Measurements from ENCODE around the gene TSHZ2. TPM values are rescaled to one million over a fixed set of nuclear protein-coding genes. Genes with fewer than 3 reads are reported as not detected.

TSHZ2 gene
- total and polyA plus RNA-seq, 2 donors (not counting 1 experiment from before 2014, with no cell fraction given) = 1.00 to 5.7 TPM

DNA sequence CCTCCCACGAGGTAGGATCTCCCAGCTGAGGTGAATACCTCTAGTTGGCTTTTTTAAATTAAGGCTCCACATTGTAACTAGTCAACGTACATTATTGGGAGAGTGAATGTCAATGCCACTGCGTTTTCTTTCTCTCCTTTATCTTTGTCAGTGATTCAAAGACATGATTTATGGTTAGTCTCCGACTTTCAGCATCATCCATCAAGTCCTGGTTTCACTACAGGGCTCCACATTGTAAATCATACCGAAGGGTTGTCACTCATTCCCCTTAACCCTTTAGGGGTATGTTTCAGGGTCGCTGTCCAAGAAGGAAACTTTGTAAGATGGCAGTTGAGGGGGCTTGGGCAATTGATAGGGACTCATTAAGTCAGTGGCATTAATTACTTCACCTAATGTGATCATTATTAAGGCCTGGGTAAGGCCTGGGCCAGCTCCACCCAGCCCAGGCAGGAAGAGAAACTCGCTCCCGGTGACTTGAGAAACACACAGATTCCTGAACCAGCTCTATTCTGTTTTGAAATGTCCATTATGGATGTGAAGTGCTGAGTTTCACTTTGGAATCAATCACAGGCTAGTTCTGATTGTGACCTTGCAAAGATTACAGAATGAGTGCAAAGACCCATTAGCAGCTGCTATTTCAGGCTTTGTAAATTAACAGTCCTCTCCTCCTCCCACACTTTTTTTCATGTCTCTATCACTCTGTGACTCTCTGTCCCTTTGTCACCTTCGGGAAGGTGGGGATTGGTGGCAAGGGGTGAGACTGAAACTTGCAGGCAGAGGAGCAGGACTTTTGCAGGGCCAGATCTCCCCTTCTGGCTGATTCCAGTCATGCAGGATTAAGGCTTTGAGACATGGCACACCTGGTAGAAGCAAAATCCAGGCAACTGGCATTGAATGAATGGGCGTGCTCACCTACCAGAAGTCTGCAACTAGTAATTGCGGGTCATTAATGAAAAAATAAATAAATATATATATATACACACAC, 222.4 kb downstream of the TSHZ2 start:
- Histone ChIP-seq H3K79me2 (ENCODE audit: control insufficient read depth, insufficient read depth, low read length) (no peaks in the 10 kb centered on the region), H3K27ac (ENCODE audit: low read length in 2 of 2) (no peak overlapping the region), H3K9ac (ENCODE audit: low read length) (no peak overlapping the region), H3K9me3 (ENCODE audit: control extremely low read depth in 1 of 3, control insufficient read depth in 2 of 3, insufficient read depth in 1 of 3, low read length in 2 of 3) (no peaks in the 10 kb centered on the region), H3K4me1 (ENCODE audit: control insufficient read depth in 2 of 2, insufficient read depth in 2 of 2, low read length in 2 of 2) (no peaks in the 10 kb centered on the region), H4K20me1 (ENCODE audit: control insufficient read depth, insufficient read depth, low read length, poor library complexity, severe bottlenecking) (no peaks in the 10 kb centered on the region), H3K4me3 (ENCODE audit: control extremely low read depth in 1 of 5, extremely low read depth in 1 of 5, insufficient read depth in 1 of 5, low read depth in 2 of 5, low read length in 4 of 5) (no peak overlapping the region), H2AFZ (ENCODE audit: insufficient read depth, low read depth, low read length, poor library complexity, severe bottlenecking) (no peak overlapping the region), H3K27me3 (replicated peaks in 1 of 4; ENCODE audit: control extremely low read depth in 1 of 4, control insufficient read depth in 3 of 4, insufficient read depth in 4 of 4, low read length in 3 of 4) (peaks cover 0 to 3% (median 0%) of the 10 kb centered on the region in 4 experiments), H3K4me2 (replicated peaks; ENCODE audit: low read depth, low read length, poor library complexity, severe bottlenecking) (no peak overlapping the region), H3K36me3 (replicated peaks in 1 of 2; ENCODE audit: control extremely low read depth in 1 of 2, control insufficient read depth in 1 of 2, extremely low read depth in 1 of 2, insufficient read depth in 2 of 2, low read length in 1 of 2) (no peaks in the 10 kb centered on the region)
- Mint-ChIP-seq H3K4me3 (no peak overlapping the region), H3K27me3 (peaks cover 16% of the 10 kb centered on the region), H3K4me1 (no peaks in the 10 kb centered on the region), H3K9me3 (ENCODE audit: insufficient read depth) (no peaks in the 10 kb centered on the region), H3K27ac (no peak overlapping the region)
- WGBS (ENCODE audit: insufficient coverage) = 80% methylated on average over 1 of the region's 11 CpGs
- CTCF ChIA-PET = no interaction called here
- no peak for ATAC-seq (ENCODE audit: low read depth)
- intact Hi-C loops (cut with micrococcal nuclease) = no loop called here
- TF ChIP-seq, protein P1, sequence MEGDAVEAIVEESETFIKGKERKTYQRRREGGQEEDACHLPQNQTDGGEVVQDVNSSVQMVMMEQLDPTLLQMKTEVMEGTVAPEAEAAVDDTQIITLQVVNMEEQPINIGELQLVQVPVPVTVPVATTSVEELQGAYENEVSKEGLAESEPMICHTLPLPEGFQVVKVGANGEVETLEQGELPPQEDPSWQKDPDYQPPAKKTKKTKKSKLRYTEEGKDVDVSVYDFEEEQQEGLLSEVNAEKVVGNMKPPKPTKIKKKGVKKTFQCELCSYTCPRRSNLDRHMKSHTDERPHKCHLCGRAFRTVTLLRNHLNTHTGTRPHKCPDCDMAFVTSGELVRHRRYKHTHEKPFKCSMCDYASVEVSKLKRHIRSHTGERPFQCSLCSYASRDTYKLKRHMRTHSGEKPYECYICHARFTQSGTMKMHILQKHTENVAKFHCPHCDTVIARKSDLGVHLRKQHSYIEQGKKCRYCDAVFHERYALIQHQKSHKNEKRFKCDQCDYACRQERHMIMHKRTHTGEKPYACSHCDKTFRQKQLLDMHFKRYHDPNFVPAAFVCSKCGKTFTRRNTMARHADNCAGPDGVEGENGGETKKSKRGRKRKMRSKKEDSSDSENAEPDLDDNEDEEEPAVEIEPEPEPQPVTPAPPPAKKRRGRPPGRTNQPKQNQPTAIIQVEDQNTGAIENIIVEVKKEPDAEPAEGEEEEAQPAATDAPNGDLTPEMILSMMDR (IDR thresholded peaks at IDR 0.05) = no peak
- no peak for TF ChIP-seq EZH2 (IDR thresholded peaks at IDR 0.05; ENCODE audit: borderline replicate concordance, insufficient read depth, low read depth, low read length, poor library complexity, severe bottlenecking)
- DNase-seq = no peak
- POLR2A ChIA-PET = no interaction called here
